ENCODE results near the gene LSM14A. TPM values are rescaled to one million over a fixed set of nuclear protein-coding genes. Genes with fewer than 3 reads are reported as not detected.

LSM14A gene
- polyA plus RNA-seq, 3 donors, result 73.2 to 91.8 (median 82.7) TPM

- TF ChIP-seq CTCF (IDR thresholded peaks at IDR 0.05), result no peak
- Mint-ChIP-seq H3K27ac (no peak overlapping the region), H3K36me3 (peaks cover 19 to 33% of the 10 kb centered on the region in 2 donors), H3K9me3 (no peaks in the 10 kb centered on the region), H3K4me3 (no peak overlapping the region), H3K4me1 (peaks cover 74% of the 10 kb centered on the region), H3K27me3 (ENCODE audit: low read depth in 3 of 3) (no peaks in the 10 kb centered on the region)
- Histone ChIP-seq H3K79me2 (ENCODE audit: insufficient read depth, low read length) (peaks cover 100% of the 10 kb centered on the region), H3K27me3 (ENCODE audit: control insufficient read depth in 2 of 2, insufficient read depth in 2 of 2, low read length in 2 of 2) (no peaks in the 10 kb centered on the region), H3K4me3 (replicated peaks in 1 of 3; ENCODE audit: low read depth in 2 of 3, low read length in 3 of 3) (no peak overlapping the region), H3K9ac (ENCODE audit: insufficient read depth, low read length, poor library complexity, severe bottlenecking) (no peak overlapping the region), H3K36me3 (replicated peaks in 1 of 2; ENCODE audit: control insufficient read depth in 1 of 2, insufficient read depth in 2 of 2, low read length in 2 of 2) (peaks cover 0 to 16% of the 10 kb centered on the region in 2 donors), H3K4me2 (replicated peaks; ENCODE audit: extremely low read depth, low read length, poor library complexity, severe bottlenecking) (no peak overlapping the region), H3K27ac (ENCODE audit: low read depth in 1 of 2, low read length in 2 of 2) (no peak overlapping the region), H4K20me1 (ENCODE audit: insufficient read depth, low read length) (peaks cover 97% of the 10 kb centered on the region), H3K9me3 (replicated peaks in 1 of 2; ENCODE audit: control insufficient read depth in 1 of 2, insufficient read depth in 1 of 2, low read length in 2 of 2) (no peaks in the 10 kb centered on the region), H3K4me1 (ENCODE audit: control insufficient read depth in 1 of 2, insufficient read depth in 2 of 2, low read length in 2 of 2) (peaks cover 32 to 51% of the 10 kb centered on the region in 2 donors), H2AFZ (ENCODE audit: insufficient read depth, low read depth, low read length, poor library complexity, severe bottlenecking) (no peak overlapping the region)
- intact Hi-C loops (cut with micrococcal nuclease), result loop anchor here in 1 of 2 donors (10.0 kb wide), 1 partner anchor 496 kb away; the partner anchor contains the start of genes SCGB2B2 and ZNF302
- no peak for DNase-seq
- WGBS (ENCODE audit: insufficient coverage), result no CpG with 5 or more reads among the region's 2 CpGs
Measured at GRCh38 chr19:34179066-34179465, 6.8 kb downstream of the LSM14A start.

GRCh38 chr19:34180273-34180672 is 8.0 kb downstream of the LSM14A start:
- peak overlapping the region in 6 of 7 donors; percentile 11 to 85 (median 53) for H3K27ac Mint-ChIP-seq
- intact Hi-C loops (cut with micrococcal nuclease), result no loop called here

More at GRCh38 chr19:34180273-34180672, 8.0 kb downstream of the LSM14A start:
- no peak overlapping the region for H3K9ac ChIP-seq (ENCODE audit: insufficient read depth, low read length, poor library complexity, severe bottlenecking)
- peak overlapping the region in 1 of 2 donors; percentile 39 for H3K27ac ChIP-seq (ENCODE audit: low read depth in 1 of 2, low read length in 2 of 2)
- H3K4me3 ChIP-seq (replicated peaks in 1 of 3; ENCODE audit: low read depth in 2 of 3, low read length in 3 of 3), result no peak overlapping the region
- no peak for DNase-seq
- no peak overlapping the region for H2AFZ ChIP-seq (ENCODE audit: insufficient read depth, low read depth, low read length, poor library complexity, severe bottlenecking)
- peaks cover 32 to 43% of the 10 kb centered on the region in 2 donors for H3K4me1 ChIP-seq (ENCODE audit: control insufficient read depth in 1 of 2, insufficient read depth in 2 of 2, low read length in 2 of 2)
- no peaks in the 10 kb centered on the region for H3K27me3 Mint-ChIP-seq (ENCODE audit: low read depth in 3 of 3)
- 100% methylated on average over 1 of the region's 2 CpGs for WGBS (ENCODE audit: insufficient coverage)
- H3K27me3 ChIP-seq (ENCODE audit: control insufficient read depth in 2 of 2, insufficient read depth in 2 of 2, low read length in 2 of 2), result no peaks in the 10 kb centered on the region
- H3K4me1 Mint-ChIP-seq, result peaks cover 76% of the 10 kb centered on the region
- no peak for TF ChIP-seq CTCF (IDR thresholded peaks at IDR 0.05)
- H3K9me3 ChIP-seq (replicated peaks in 1 of 2; ENCODE audit: control insufficient read depth in 1 of 2, insufficient read depth in 1 of 2, low read length in 2 of 2), result no peaks in the 10 kb centered on the region
- H3K9me3 Mint-ChIP-seq, result no peaks in the 10 kb centered on the region
- H3K79me2 ChIP-seq (ENCODE audit: insufficient read depth, low read length), result peaks cover 100% of the 10 kb centered on the region
- H3K4me3 Mint-ChIP-seq, result no peak overlapping the region
- H3K36me3 Mint-ChIP-seq, result peaks cover 19 to 33% of the 10 kb centered on the region in 2 donors
- peaks cover 100% of the 10 kb centered on the region for H4K20me1 ChIP-seq (ENCODE audit: insufficient read depth, low read length)
- no peak overlapping the region for H3K4me2 ChIP-seq (replicated peaks; ENCODE audit: extremely low read depth, low read length, poor library complexity, severe bottlenecking)
- peaks cover 0 to 14% of the 10 kb centered on the region in 2 donors for H3K36me3 ChIP-seq (replicated peaks in 1 of 2; ENCODE audit: control insufficient read depth in 1 of 2, insufficient read depth in 2 of 2, low read length in 2 of 2)

Data from CD14-positive monocyte (primary cell).